GM23338 (cell line): ENCODE measurements around the gene TRABD. TPM values are rescaled to one million over a fixed set of nuclear protein-coding genes. Genes with fewer than 3 reads are reported as not detected.

Experiments
- ATAC-seq: fragments of 200-7000 bp; cut with Tn5 transposase; 3 replicates; pipeline ENCODE4 v1.9.1; 2020
- DNase-seq: peaks from one replicate; pipeline ENCODE4 v3.0.0-alpha.2; 2015; ENCODE audit warnings: low spot score
- H2AFZ ChIP-seq: fragments of 200-600 bp; sonication (generic); 2 replicates; pipeline ENCODE4 v1.8.0; 2016; ENCODE audit warnings: antibody characterized with exemption, mild to moderate bottlenecking, moderate library complexity
- H3F3A ChIP-seq: fragments of 200-600 bp; sonication (generic); replicated peaks from 2 replicates; pipeline ENCODE4 v1.8.0; 2017; ENCODE audit warnings: antibody characterized with exemption, mixed run types, low read depth
- H3K27ac ChIP-seq: fragments of 200-600 bp; sonication (generic); 2 replicates; pipeline ENCODE4 v1.6.1; 2016; ENCODE audit warnings: low read depth
- H3K27me3 ChIP-seq: fragments of 200-600 bp; sonication (generic); 2 replicates; pipeline ENCODE4 v1.8.0; 2016; ENCODE audit warnings: mild to moderate bottlenecking, mixed run types, moderate library complexity; ENCODE audit not compliant: insufficient read depth
- H3K36me3 ChIP-seq: fragments of 200-600 bp; sonication (generic); 2 replicates; pipeline ENCODE4 v1.8.0; 2016; ENCODE audit warnings: mild to moderate bottlenecking; ENCODE audit not compliant: insufficient read depth
- H3K4me1 ChIP-seq: fragments of 200-600 bp; sonication (generic); 2 replicates; pipeline ENCODE4 v1.8.0; 2016; ENCODE audit warnings: mild to moderate bottlenecking, moderate library complexity; ENCODE audit not compliant: insufficient read depth
- H3K4me2 ChIP-seq: fragments of 200-600 bp; sonication (generic); 2 replicates; pipeline ENCODE4 v1.7.1; 2017; ENCODE audit warnings: mixed run types
- H3K4me3 ChIP-seq: fragments of 200-600 bp; sonication (generic); 2 replicates; pipeline ENCODE4 v1.6.1; 2016; ENCODE audit warnings: mixed run types
- H3K79me2 ChIP-seq: fragments of 200-600 bp; sonication (generic); replicated peaks from 2 replicates; pipeline ENCODE4 v1.8.0; 2017; ENCODE audit warnings: mild to moderate bottlenecking; ENCODE audit not compliant: insufficient read depth
- H3K9me2 ChIP-seq: fragments of 200-600 bp; sonication (generic); 2 replicates; pipeline ENCODE4 v1.8.0; 2017; ENCODE audit not compliant: insufficient read depth
- H4K20me1 ChIP-seq: fragments of 200-600 bp; sonication (generic); replicated peaks from 2 replicates; pipeline ENCODE4 v1.8.0; 2017; ENCODE audit warnings: mild to moderate bottlenecking; ENCODE audit not compliant: insufficient read depth
- H3K27ac Mint-ChIP-seq: 2 replicates; pipeline ENCODE4 v1.8.0; 2020; ENCODE audit warnings: inconsistent platforms, mild to moderate bottlenecking, moderate library complexity, mixed read lengths
- H3K27me3 Mint-ChIP-seq: 3 replicates; pipeline ENCODE4 v1.8.0; 2022; ENCODE audit warnings: low read depth, mild to moderate bottlenecking, moderate library complexity, mixed read lengths, inconsistent platforms; ENCODE audit not compliant: insufficient read depth, poor library complexity
- H3K36me3 Mint-ChIP-seq: 3 replicates; pipeline ENCODE4 v1.8.0; 2021; ENCODE audit warnings: low read depth, mild to moderate bottlenecking, inconsistent platforms, moderate library complexity, mixed read lengths
- H3K4me1 Mint-ChIP-seq: 3 replicates; pipeline ENCODE4 v1.8.0; 2020; ENCODE audit warnings: mild to moderate bottlenecking, inconsistent platforms, mixed read lengths
- H3K4me3 Mint-ChIP-seq: 3 replicates; pipeline ENCODE4 v1.8.0; 2021; ENCODE audit warnings: moderate library complexity, mild to moderate bottlenecking, inconsistent platforms, mixed read lengths
- H3K9me3 Mint-ChIP-seq: 3 replicates; pipeline ENCODE4 v1.8.0; 2020; ENCODE audit warnings: moderate library complexity, mild to moderate bottlenecking, inconsistent platforms, mixed read lengths
- CREB1 ChIP-seq: fragments of 250-450 bp; sonication (Bioruptor Pico); IDR thresholded peaks from 2 replicates; pipeline ENCODE4 v1.5.0; 2020; ENCODE audit warnings: low read depth, mild to moderate bottlenecking, moderate library complexity
- EZH2phosphoT487 ChIP-seq: fragments of 200-600 bp; sonication (generic); IDR thresholded peaks from one replicate; pipeline ENCODE4 v1.8.1; 2018; ENCODE audit warnings: antibody characterized with exemption; ENCODE audit not compliant: unreplicated experiment
- JUNB ChIP-seq: IDR thresholded peaks from one replicate; pipeline ENCODE4 v1.6.1; 2016; ENCODE audit warnings: antibody characterized with exemption; ENCODE audit not compliant: unreplicated experiment
- POLR2AphosphoS5 ChIP-seq: IDR thresholded peaks from 2 replicates; pipeline ENCODE4 v1.6.1; 2016; ENCODE audit warnings: antibody characterized with exemption, low read depth
- STAT1 ChIP-seq: IDR thresholded peaks from one replicate; pipeline ENCODE4 v1.6.1; 2016; ENCODE audit warnings: antibody characterized with exemption; ENCODE audit not compliant: unreplicated experiment
- ZNF331 ChIP-seq: fragments of 250-450 bp; sonication (Bioruptor Pico); IDR thresholded peaks from 2 replicates; pipeline ENCODE4 v1.5.0; 2020; ENCODE audit warnings: low read depth, mild to moderate bottlenecking, moderate library complexity
- polyA plus RNA-seq: library from polyadenylated mRNA; unstranded; fragments of >200 nt; fragmentation: Nextera tagmentation; extraction: Ambion mirVana; gene quantifications from 2 replicates; pipeline ENCODE4 v1.2.1, GENCODE V29; 2016
- total RNA-seq: library from RNA; depleted of rRNA; stranded (reverse); fragments of >200 nt; shearing (Covaris generic); gene quantifications from 2 replicates; pipeline ENCODE4 v1.2.3, GENCODE V29; 2014
- TF ChIP-seq, protein P1 (sequence below), 2 experiments: fragments of 200-600 bp in 1 of 2; sonication (generic) in 1 of 2; conservative IDR thresholded peaks; 2 replicates each; pipeline versions ENCODE4 v1.5.1 to v1.6.1; 2016 to 2017; ENCODE audit warnings: antibody characterized with exemption in 2 of 2, low read depth in 2 of 2, mild to moderate bottlenecking in 2 of 2, moderate library complexity in 1 of 2
- TF ChIP-seq, protein P2 (sequence below): IDR thresholded peaks from 2 replicates; pipeline ENCODE4 v1.6.1; 2016; ENCODE audit warnings: antibody characterized with exemption
- TF ChIP-seq, protein P3 (sequence below): IDR thresholded peaks from one replicate; pipeline ENCODE4 v1.6.1; 2018; ENCODE audit warnings: antibody characterized with exemption; ENCODE audit not compliant: unreplicated experiment

Gene TRABD
- total and polyA plus RNA-seq, 2 experiments from 2014 or later: 44.1 to 66.1 TPM

DNA sequence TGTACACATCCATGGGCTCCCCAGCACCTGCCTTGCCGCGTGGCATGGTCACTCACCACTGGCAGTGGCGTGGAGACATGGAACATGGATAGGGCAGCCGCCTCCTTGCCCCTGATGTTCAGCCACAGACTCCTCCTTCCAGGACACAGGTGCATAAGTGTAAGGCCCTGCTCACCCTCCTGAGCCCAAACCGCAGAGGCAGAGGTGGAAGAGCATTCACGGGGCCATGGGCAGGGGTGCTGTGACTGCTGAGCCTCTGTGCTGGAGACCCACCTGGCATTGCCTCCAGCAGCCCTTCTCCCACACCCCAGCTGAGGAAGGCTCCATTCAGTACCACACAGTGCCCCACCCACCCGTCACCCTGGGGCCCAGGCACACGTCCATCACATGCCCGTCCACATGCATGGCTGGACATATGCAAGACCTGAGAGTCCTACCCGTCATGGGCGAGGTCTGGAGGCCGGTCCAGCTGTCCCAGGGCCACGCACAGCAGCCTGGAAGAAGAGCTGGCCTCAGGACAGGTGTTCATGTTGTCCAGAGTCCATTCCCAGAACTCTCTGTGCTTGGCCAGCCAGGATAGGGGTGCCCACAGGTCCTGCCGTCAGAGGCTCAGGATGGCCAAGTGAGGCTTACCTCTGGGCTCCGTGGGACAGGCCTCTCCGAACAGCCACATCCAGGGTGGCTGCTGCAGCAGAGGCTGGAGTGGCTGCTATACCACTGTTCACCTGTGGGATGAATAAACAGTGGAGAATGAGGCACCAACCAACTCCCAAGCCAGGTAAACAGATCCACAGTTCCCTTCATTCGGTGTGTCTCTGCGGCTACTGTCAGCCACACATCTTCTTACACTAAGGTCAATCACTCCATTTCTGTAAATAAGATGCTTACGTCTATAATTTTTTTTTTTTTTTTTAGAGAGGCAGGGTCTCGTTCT is 60.8 kb downstream of the TRABD start:
- peaks cover 12% of the 10 kb centered on the region for H3K4me1 ChIP-seq
- H3K27ac ChIP-seq: no peak overlapping the region
- peaks cover 3% of the 10 kb centered on the region; the same call in 1 of the 2 replicates for H3F3A ChIP-seq
- peaks cover 3% of the 10 kb centered on the region; the same call in 1 of the 2 replicates for H4K20me1 ChIP-seq
- peaks cover 30% of the 10 kb centered on the region for H3K79me2 ChIP-seq
- no peaks in the 10 kb centered on the region for H3K27me3 ChIP-seq
- Mint-ChIP-seq H3K27me3 (peaks cover 12% of the 10 kb centered on the region), H3K9me3 (no peaks in the 10 kb centered on the region), H3K4me1 (peaks cover 24% of the 10 kb centered on the region), H3K36me3 (peaks cover 11% of the 10 kb centered on the region; the same call in 2 of the 3 replicates), H3K27ac (no peak overlapping the region), H3K4me3 (peak overlapping the region; percentile 92; the same call in 2 of the 3 replicates)
- peak overlapping the region; percentile 99; the same call in 1 of the 2 replicates for H3K4me3 ChIP-seq
- H3K9me2 ChIP-seq: no peaks in the 10 kb centered on the region
- H3K4me2 ChIP-seq: peak overlapping the region; percentile 97; the same call in 1 of the 2 replicates
- TF ChIP-seq, protein P1, sequence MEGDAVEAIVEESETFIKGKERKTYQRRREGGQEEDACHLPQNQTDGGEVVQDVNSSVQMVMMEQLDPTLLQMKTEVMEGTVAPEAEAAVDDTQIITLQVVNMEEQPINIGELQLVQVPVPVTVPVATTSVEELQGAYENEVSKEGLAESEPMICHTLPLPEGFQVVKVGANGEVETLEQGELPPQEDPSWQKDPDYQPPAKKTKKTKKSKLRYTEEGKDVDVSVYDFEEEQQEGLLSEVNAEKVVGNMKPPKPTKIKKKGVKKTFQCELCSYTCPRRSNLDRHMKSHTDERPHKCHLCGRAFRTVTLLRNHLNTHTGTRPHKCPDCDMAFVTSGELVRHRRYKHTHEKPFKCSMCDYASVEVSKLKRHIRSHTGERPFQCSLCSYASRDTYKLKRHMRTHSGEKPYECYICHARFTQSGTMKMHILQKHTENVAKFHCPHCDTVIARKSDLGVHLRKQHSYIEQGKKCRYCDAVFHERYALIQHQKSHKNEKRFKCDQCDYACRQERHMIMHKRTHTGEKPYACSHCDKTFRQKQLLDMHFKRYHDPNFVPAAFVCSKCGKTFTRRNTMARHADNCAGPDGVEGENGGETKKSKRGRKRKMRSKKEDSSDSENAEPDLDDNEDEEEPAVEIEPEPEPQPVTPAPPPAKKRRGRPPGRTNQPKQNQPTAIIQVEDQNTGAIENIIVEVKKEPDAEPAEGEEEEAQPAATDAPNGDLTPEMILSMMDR (conservative IDR thresholded peaks at IDR 0.05; ENCODE audit: low read depth in 2 of 2): 0 out of 4 replicates have a peak, but pooled peaks of 1 of the 2 experiments have one; percentile 12
- TF ChIP-seq, protein P2, sequence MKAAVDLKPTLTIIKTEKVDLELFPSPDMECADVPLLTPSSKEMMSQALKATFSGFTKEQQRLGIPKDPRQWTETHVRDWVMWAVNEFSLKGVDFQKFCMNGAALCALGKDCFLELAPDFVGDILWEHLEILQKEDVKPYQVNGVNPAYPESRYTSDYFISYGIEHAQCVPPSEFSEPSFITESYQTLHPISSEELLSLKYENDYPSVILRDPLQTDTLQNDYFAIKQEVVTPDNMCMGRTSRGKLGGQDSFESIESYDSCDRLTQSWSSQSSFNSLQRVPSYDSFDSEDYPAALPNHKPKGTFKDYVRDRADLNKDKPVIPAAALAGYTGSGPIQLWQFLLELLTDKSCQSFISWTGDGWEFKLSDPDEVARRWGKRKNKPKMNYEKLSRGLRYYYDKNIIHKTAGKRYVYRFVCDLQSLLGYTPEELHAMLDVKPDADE: no peak
- H2AFZ ChIP-seq: no peak overlapping the region
- H3K36me3 ChIP-seq: no peaks in the 10 kb centered on the region
- ATAC-seq: no peak
- peak; percentile 54 for DNase-seq

DNA sequence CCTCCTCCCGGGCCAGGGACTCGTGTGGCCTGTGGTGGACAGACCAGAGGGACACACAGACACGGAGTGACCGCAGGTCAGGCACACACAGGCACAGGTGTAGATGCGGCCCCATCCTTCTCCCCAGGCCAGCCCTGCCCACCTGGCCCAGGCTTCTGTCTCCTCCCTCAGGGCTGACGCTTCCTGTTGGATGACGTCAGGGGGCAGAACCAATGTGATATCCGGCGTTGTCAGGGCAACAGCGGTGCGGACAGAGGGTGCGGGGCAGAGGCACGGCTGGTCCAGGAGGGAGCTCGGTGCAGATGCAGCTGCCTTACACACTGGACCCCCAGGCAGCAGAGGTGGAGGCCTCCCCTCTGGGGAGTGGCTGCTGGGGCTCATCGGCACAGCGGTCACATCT is 62.0 kb downstream of the TRABD start:
- peaks cover 3% of the 10 kb centered on the region; the same call in 1 of the 2 replicates for H4K20me1 ChIP-seq
- H3K4me2 ChIP-seq: no peak overlapping the region

More for the DNA sequence above, 62.0 kb downstream of the TRABD start:
- Histone ChIP-seq H3K27me3 (no peaks in the 10 kb centered on the region), H3K79me2 (peaks cover 19% of the 10 kb centered on the region), H3K4me1 (peaks cover 12% of the 10 kb centered on the region), H3K36me3 (no peaks in the 10 kb centered on the region), H3K9me2 (no peaks in the 10 kb centered on the region), H3F3A (peaks cover 6% of the 10 kb centered on the region), H3K4me3 (no peak overlapping the region), H3K27ac (no peak overlapping the region), H2AFZ (no peak overlapping the region)
- H3K9me3 Mint-ChIP-seq: no peaks in the 10 kb centered on the region
- peak; percentile 87 for DNase-seq
- peak overlapping the region; percentile 52; the same call in 1 of the 2 replicates for H3K27ac Mint-ChIP-seq
- ATAC-seq: peak; percentile 2
- H3K36me3 Mint-ChIP-seq: peaks cover 11% of the 10 kb centered on the region; the same call in 2 of the 3 replicates
- H3K27me3 Mint-ChIP-seq: peaks cover 12% of the 10 kb centered on the region
- H3K4me3 Mint-ChIP-seq: peak overlapping the region; percentile 36; the same call in 2 of the 3 replicates
- H3K4me1 Mint-ChIP-seq: peaks cover 20% of the 10 kb centered on the region
- TF ChIP-seq, protein P1 (conservative IDR thresholded peaks at IDR 0.05; ENCODE audit: low read depth in 2 of 2): no peak
- TF ChIP-seq ZNF331 (no peak), JUNB (no peak), EZH2phosphoT487 (no peak), POLR2AphosphoS5 (0 out of 2 replicates have a peak, but pooled peaks have one; percentile 40), CREB1 (CRISPR knock-in tag) (peak; percentile 88), STAT1 (no peak)
- TF ChIP-seq, protein P3, sequence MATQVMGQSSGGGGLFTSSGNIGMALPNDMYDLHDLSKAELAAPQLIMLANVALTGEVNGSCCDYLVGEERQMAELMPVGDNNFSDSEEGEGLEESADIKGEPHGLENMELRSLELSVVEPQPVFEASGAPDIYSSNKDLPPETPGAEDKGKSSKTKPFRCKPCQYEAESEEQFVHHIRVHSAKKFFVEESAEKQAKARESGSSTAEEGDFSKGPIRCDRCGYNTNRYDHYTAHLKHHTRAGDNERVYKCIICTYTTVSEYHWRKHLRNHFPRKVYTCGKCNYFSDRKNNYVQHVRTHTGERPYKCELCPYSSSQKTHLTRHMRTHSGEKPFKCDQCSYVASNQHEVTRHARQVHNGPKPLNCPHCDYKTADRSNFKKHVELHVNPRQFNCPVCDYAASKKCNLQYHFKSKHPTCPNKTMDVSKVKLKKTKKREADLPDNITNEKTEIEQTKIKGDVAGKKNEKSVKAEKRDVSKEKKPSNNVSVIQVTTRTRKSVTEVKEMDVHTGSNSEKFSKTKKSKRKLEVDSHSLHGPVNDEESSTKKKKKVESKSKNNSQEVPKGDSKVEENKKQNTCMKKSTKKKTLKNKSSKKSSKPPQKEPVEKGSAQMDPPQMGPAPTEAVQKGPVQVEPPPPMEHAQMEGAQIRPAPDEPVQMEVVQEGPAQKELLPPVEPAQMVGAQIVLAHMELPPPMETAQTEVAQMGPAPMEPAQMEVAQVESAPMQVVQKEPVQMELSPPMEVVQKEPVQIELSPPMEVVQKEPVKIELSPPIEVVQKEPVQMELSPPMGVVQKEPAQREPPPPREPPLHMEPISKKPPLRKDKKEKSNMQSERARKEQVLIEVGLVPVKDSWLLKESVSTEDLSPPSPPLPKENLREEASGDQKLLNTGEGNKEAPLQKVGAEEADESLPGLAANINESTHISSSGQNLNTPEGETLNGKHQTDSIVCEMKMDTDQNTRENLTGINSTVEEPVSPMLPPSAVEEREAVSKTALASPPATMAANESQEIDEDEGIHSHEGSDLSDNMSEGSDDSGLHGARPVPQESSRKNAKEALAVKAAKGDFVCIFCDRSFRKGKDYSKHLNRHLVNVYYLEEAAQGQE: no peak
- TF ChIP-seq, protein P2: no peak
